Cardiac muscle cell (in vitro differentiated cells and primary cell): Measurements from ENCODE around the gene FLACC1. TPM values are rescaled to one million over a fixed set of nuclear protein-coding genes. Genes with fewer than 3 reads are reported as not detected.
"Not testable (repeated sequence)": the region's sequence is repeated elsewhere in the genome, so short reads cannot be mapped to it uniquely, and the experiment has no call there.

Experiments used
- DNase-seq, 2 donors: peaks; one replicate each; pipeline versions ENCODE4 v3.0.0 to v3.0.0-alpha.2; 2010 to 2017; ENCODE audit warnings: low read depth in 1 of 2, low spot score in 1 of 2
- H3K27ac ChIP-seq: fragments of 200-600 bp; sonication (generic); 2 replicates; pipeline ENCODE4 v1.5.1; 2016
- H3K27me3 ChIP-seq: fragments of 200-600 bp; sonication (generic); 2 replicates; pipeline ENCODE4 v1.6.0; 2016; ENCODE audit warnings: control low read depth
- H3K36me3 ChIP-seq: fragments of 200-600 bp; sonication (generic); 2 replicates; pipeline ENCODE4 v1.5.1; 2016; ENCODE audit warnings: control low read depth
- H3K4me1 ChIP-seq: fragments of 200-600 bp; sonication (generic); 2 replicates; pipeline ENCODE4 v1.8.1; 2017; ENCODE audit warnings: low read depth, mild to moderate bottlenecking, mixed run types
- H3K4me3 ChIP-seq: fragments of 200-600 bp; sonication (generic); 2 replicates; pipeline ENCODE4 v1.5.1; 2016; ENCODE audit warnings: mild to moderate bottlenecking
- H3K9me3 ChIP-seq: fragments of 200-600 bp; sonication (generic); 2 replicates; pipeline ENCODE4 v1.5.1; 2017; ENCODE audit warnings: low read depth, mild to moderate bottlenecking, control low read depth
- CTCF ChIP-seq: IDR thresholded peaks from 2 replicates; pipeline ENCODE4 v1.5.1; 2012; ENCODE audit warnings: low read depth, mild to moderate bottlenecking, low read length
- polyA plus RNA-seq: library from polyadenylated mRNA; unstranded; fragments of >200 nt; fragmentation: Nextera tagmentation; extraction: Ambion mirVana; gene quantifications from 2 replicates; pipeline ENCODE4 v1.2.1, GENCODE V29; 2016
- total RNA-seq: library from RNA; depleted of rRNA; stranded (reverse); fragments of >200 nt; gene quantifications from 2 replicates; pipeline ENCODE4 v1.2.3, GENCODE V29; 2016

FLACC1 gene
- total and polyA plus RNA-seq, 2 experiments from 2014 or later: 0.69 to 1.7 TPM

GRCh38 chr2:201249889-201250288, 107.3 kb downstream of the FLACC1 start:
- H3K4me1 ChIP-seq: peaks cover 3% of the 10 kb centered on the region
- TF ChIP-seq CTCF: no peak
- no peaks in the 10 kb centered on the region for H3K36me3 ChIP-seq
- no peak for DNase-seq
- H3K9me3 ChIP-seq: no peaks in the 10 kb centered on the region
- H3K27ac ChIP-seq: no peak overlapping the region
- no peaks in the 10 kb centered on the region for H3K27me3 ChIP-seq
- H3K4me3 ChIP-seq: no peak overlapping the region

- Histone ChIP-seq H3K9me3 (no peaks in the 10 kb centered on the region), H3K36me3 (no peaks in the 10 kb centered on the region), H3K27ac (no peak overlapping the region), H3K27me3 (no peaks in the 10 kb centered on the region), H3K4me1 (no peaks in the 10 kb centered on the region), H3K4me3 (no peak overlapping the region)
- no peak for TF ChIP-seq CTCF
- no peak for DNase-seq
These were observed 108.8 kb downstream of the FLACC1 start for GRCh38 chr2:201248288-201248844.

GRCh38 chr2:201246280-201246679, 110.9 kb downstream of the FLACC1 start:
- Histone ChIP-seq H3K27ac (no peak overlapping the region), H3K4me1 (no peaks in the 10 kb centered on the region), H3K36me3 (no peaks in the 10 kb centered on the region), H3K4me3 (no peak overlapping the region), H3K9me3 (no peaks in the 10 kb centered on the region), H3K27me3 (no peaks in the 10 kb centered on the region)
- DNase-seq: no peak
- TF ChIP-seq CTCF: no peak

GRCh38 chr2:201244829-201245228, 112.3 kb downstream of the FLACC1 start:
- TF ChIP-seq CTCF: no peak
- Histone ChIP-seq H3K27ac (no peak overlapping the region), H3K4me3 (no peak overlapping the region), H3K27me3 (no peaks in the 10 kb centered on the region), H3K36me3 (no peaks in the 10 kb centered on the region), H3K4me1 (no peaks in the 10 kb centered on the region), H3K9me3 (no peaks in the 10 kb centered on the region)
- DNase-seq: no peak

- H3K27ac ChIP-seq: no peak overlapping the region
- no peaks in the 10 kb centered on the region for H3K27me3 ChIP-seq
- no peaks in the 10 kb centered on the region for H3K36me3 ChIP-seq
- DNase-seq: no peak
- H3K4me1 ChIP-seq: no peaks in the 10 kb centered on the region
- no peak overlapping the region for H3K4me3 ChIP-seq
- TF ChIP-seq CTCF: no peak
- H3K9me3 ChIP-seq: no peaks in the 10 kb centered on the region
These were observed 114.4 kb downstream of the FLACC1 start for GRCh38 chr2:201242571-201243277.

GRCh38 chr2:201239167-201239935, 117.8 kb downstream of the FLACC1 start:
- H3K4me3 ChIP-seq, H3K27me3 ChIP-seq, H3K27ac ChIP-seq, H3K4me1 ChIP-seq, H3K36me3 ChIP-seq, H3K9me3 ChIP-seq: not testable (repeated sequence)
- peak in 1 of 2 donors; percentile 53 for DNase-seq
